CD14-positive monocyte (primary cell): Measurements from ENCODE around the gene NLRP7. TPM values are rescaled to one million over a fixed set of nuclear protein-coding genes. Genes with fewer than 3 reads are reported as not detected.
"Not testable (repeated sequence)": the region's sequence is repeated elsewhere in the genome, so short reads cannot be mapped to it uniquely, and the experiment has no call there.

Experiments
- DNase-seq, 3 donors: peaks; one replicate each; pipeline ENCODE4 v3.0.0-alpha.2; 2011 to 2022
- H2AFZ ChIP-seq: 2 replicates; pipeline ENCODE4 v1.6.0; 2012; ENCODE audit warnings: mild to moderate bottlenecking, low read depth, low read length, inconsistent platforms; ENCODE audit not compliant: insufficient read depth, poor library complexity, severe bottlenecking
- H3K27ac ChIP-seq, 2 donors: 1 replicate in 1 of 2; 2 replicates in 1 of 2; pipeline ENCODE4 v1.5.1; 2012 to 2013; ENCODE audit warnings: low read length in 2 of 2, control low read depth in 1 of 2, inconsistent platforms in 1 of 2, low read depth in 1 of 2, mild to moderate bottlenecking in 1 of 2
- H3K27me3 ChIP-seq, 2 donors: one replicate each; pipeline versions ENCODE4 v1.6.0 to v1.6.1; 2011 to 2013; ENCODE audit warnings: low read length in 2 of 2; ENCODE audit not compliant: control insufficient read depth in 2 of 2, insufficient read depth in 2 of 2
- H3K36me3 ChIP-seq, 2 donors: replicated peaks in 1 of 2; 1 replicate in 1 of 2; 2 replicates in 1 of 2; pipeline versions ENCODE4 v1.5.1 to v1.6.1; 2012 to 2013; ENCODE audit warnings: low read length in 2 of 2, control low read depth in 1 of 2, inconsistent platforms in 1 of 2, mild to moderate bottlenecking in 1 of 2; ENCODE audit not compliant: insufficient read depth in 2 of 2, control insufficient read depth in 1 of 2
- H3K4me1 ChIP-seq, 2 donors: 1 replicate in 1 of 2; 2 replicates in 1 of 2; pipeline versions ENCODE4 v1.5.1 to v1.6.1; 2012 to 2013; ENCODE audit warnings: low read length in 2 of 2, control low read depth in 1 of 2, inconsistent platforms in 1 of 2, mild to moderate bottlenecking in 1 of 2, moderate library complexity in 1 of 2; ENCODE audit not compliant: insufficient read depth in 2 of 2, control insufficient read depth in 1 of 2
- H3K4me2 ChIP-seq: replicated peaks from 2 replicates; pipeline ENCODE3; 2012; ENCODE audit warnings: low read length, moderate library complexity, mild to moderate bottlenecking; ENCODE audit not compliant: poor library complexity, severe bottlenecking; ENCODE audit errors: extremely low read depth
- H3K4me3 ChIP-seq, 3 experiments: fragments of 200-600 bp in 1 of 3; sonication (generic) in 1 of 3; replicated peaks in 1 of 3; 1 replicate in 2 of 3; 2 replicates in 1 of 3; pipeline ENCODE4 v1.5.1; 2011 to 2013; ENCODE audit warnings: low read length in 3 of 3, mild to moderate bottlenecking in 3 of 3, control low read depth in 2 of 3, low read depth in 2 of 3, inconsistent platforms in 1 of 3, moderate library complexity in 1 of 3
- H3K79me2 ChIP-seq: 2 replicates; pipeline ENCODE4 v1.6.0; 2012; ENCODE audit warnings: mild to moderate bottlenecking, control low read depth, inconsistent platforms, low read length, moderate library complexity; ENCODE audit not compliant: insufficient read depth
- H3K9ac ChIP-seq: 2 replicates; pipeline ENCODE4 v1.6.0; 2017; ENCODE audit warnings: low read length, mild to moderate bottlenecking; ENCODE audit not compliant: insufficient read depth, poor library complexity, severe bottlenecking
- H3K9me3 ChIP-seq, 2 donors: replicated peaks in 1 of 2; 1 replicate in 1 of 2; 2 replicates in 1 of 2; pipeline versions ENCODE4 v1.5.1 to v1.6.1; 2012 to 2013; ENCODE audit warnings: low read length in 2 of 2, control low read depth in 1 of 2; ENCODE audit not compliant: control insufficient read depth in 1 of 2, insufficient read depth in 1 of 2
- H4K20me1 ChIP-seq: 2 replicates; pipeline ENCODE4 v1.6.0; 2012; ENCODE audit warnings: mild to moderate bottlenecking, low read length, control low read depth, moderate library complexity; ENCODE audit not compliant: insufficient read depth
- H3K27ac Mint-ChIP-seq, 7 donors: one replicate each; pipeline ENCODE4 v1.8.0; 2020; ENCODE audit warnings: mild to moderate bottlenecking in 7 of 7, mixed read lengths in 7 of 7, moderate library complexity in 6 of 7, inconsistent platforms in 2 of 7
- H3K27me3 Mint-ChIP-seq, 3 donors: one replicate each; pipeline ENCODE4 v1.8.0; 2021 to 2022; ENCODE audit warnings: low read depth in 3 of 3, mild to moderate bottlenecking in 3 of 3, mixed read lengths in 3 of 3, moderate library complexity in 3 of 3, inconsistent platforms in 1 of 3
- H3K36me3 Mint-ChIP-seq, 2 donors: one replicate each; pipeline ENCODE4 v1.8.0; 2020; ENCODE audit warnings: mixed read lengths in 2 of 2, inconsistent platforms in 1 of 2, mild to moderate bottlenecking in 1 of 2
- H3K4me1 Mint-ChIP-seq: one replicate; pipeline ENCODE4 v1.8.0; 2020; ENCODE audit warnings: mild to moderate bottlenecking, mixed read lengths
- H3K4me3 Mint-ChIP-seq, 2 donors: one replicate each; pipeline ENCODE4 v1.8.0; 2020; ENCODE audit warnings: mild to moderate bottlenecking in 2 of 2, mixed read lengths in 2 of 2, moderate library complexity in 1 of 2
- H3K9me3 Mint-ChIP-seq, 7 donors: one replicate each; pipeline ENCODE4 v1.8.0; 2020 to 2022; ENCODE audit warnings: mixed read lengths in 7 of 7, mild to moderate bottlenecking in 6 of 7, moderate library complexity in 6 of 7, inconsistent platforms in 2 of 7
- WGBS: methylation state at CpG from one replicate; pipeline ENCODE4 v1.1.5; 2013; ENCODE audit warnings: missing lambda C conversion rate; ENCODE audit not compliant: insufficient coverage; 5-methylcytosine and 5-hydroxymethylcytosine counted together
- intact Hi-C, 2 donors: fragments of 100-400 bp; cut with micrococcal nuclease; formaldehyde crosslinking; loops; one replicate each; pipeline versions ENCODE4 v1.15.0 to v1.15.1; 2023
- polyA plus RNA-seq, 3 donors: library from polyadenylated mRNA; depleted of rRNA in 1 of 3; unstranded in 2 of 3; stranded (reverse) in 1 of 3; fragments of 300-500 nt in 2 of 3; fragments of >200 nt in 1 of 3; fragmentation: Illumina TruSeq in 2 of 3; gene quantifications; 1 replicate in 2 of 3; 2 replicates in 1 of 3; pipeline ENCODE4 v1.2.3, GENCODE V29; 2012 to 2021
- TF ChIP-seq, protein P1 (sequence below): fragments of 200-600 bp; IDR thresholded peaks from one replicate; pipeline ENCODE4 v1.8.0; 2022; ENCODE audit warnings: antibody characterized with exemption, mild to moderate bottlenecking

The NLRP7 gene
- polyA plus RNA-seq, 3 donors = not detected

DNA sequence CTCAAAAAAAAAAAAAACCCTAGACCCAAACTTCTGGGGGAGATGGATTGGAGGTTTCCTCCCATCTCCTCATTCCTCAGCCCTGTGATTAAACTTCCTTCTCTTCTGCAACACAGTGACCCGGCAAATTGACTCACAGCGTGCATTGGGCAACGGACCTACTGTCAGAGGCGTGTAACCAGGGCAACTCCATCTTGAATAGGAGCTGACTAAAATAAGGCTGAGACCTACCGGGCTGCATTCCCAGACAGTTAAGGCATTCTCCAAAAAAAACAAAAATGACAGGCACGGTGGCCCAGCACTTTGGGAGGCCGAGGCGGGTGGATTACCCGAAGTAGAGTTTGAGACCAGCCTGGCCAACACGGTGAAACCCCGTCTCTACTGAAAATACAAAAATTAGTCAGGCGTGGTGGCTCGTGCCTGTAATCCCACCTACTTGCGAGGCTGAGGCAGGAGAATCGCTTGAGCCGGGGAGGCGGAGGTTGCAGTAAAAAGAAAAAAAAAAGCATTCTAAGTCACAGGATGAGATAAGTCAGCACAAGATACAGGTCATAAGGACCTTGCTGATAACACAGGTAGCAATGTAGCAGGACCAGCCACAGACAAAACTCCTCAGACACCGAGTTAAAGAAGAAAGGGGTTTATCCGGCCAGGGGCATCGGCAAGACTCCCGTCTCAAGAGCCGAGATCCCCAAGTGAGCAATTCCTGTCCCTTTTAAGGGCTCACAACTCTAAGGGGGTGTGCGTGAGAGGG lies 5.4 kb upstream of the NLRP7 start:
- H3K27me3 Mint-ChIP-seq = peaks cover 4 to 18% (median 14%) of the 10 kb centered on the region in 3 donors
- TF ChIP-seq, protein P1, sequence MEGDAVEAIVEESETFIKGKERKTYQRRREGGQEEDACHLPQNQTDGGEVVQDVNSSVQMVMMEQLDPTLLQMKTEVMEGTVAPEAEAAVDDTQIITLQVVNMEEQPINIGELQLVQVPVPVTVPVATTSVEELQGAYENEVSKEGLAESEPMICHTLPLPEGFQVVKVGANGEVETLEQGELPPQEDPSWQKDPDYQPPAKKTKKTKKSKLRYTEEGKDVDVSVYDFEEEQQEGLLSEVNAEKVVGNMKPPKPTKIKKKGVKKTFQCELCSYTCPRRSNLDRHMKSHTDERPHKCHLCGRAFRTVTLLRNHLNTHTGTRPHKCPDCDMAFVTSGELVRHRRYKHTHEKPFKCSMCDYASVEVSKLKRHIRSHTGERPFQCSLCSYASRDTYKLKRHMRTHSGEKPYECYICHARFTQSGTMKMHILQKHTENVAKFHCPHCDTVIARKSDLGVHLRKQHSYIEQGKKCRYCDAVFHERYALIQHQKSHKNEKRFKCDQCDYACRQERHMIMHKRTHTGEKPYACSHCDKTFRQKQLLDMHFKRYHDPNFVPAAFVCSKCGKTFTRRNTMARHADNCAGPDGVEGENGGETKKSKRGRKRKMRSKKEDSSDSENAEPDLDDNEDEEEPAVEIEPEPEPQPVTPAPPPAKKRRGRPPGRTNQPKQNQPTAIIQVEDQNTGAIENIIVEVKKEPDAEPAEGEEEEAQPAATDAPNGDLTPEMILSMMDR = no peak
- no peaks in the 10 kb centered on the region for H3K36me3 Mint-ChIP-seq
- H3K4me3 ChIP-seq = no peak overlapping the region
- peak overlapping the region; percentile 76 to 97 (median 95) for H3K27ac Mint-ChIP-seq
- peaks cover 18 to 20% of the 10 kb centered on the region in 2 donors for H3K4me1 ChIP-seq
- H3K4me1 Mint-ChIP-seq = peaks cover 31% of the 10 kb centered on the region
- H3K36me3 ChIP-seq = no peaks in the 10 kb centered on the region
- peaks cover 0 to 7% (median 0%) of the 10 kb centered on the region in 7 donors for H3K9me3 Mint-ChIP-seq
- peak; percentile 94 to 98 (median 95) for DNase-seq
- H2AFZ ChIP-seq = no peak overlapping the region
- peak overlapping the region in 1 of 2 donors; percentile 35 for H3K4me3 Mint-ChIP-seq
- H4K20me1 ChIP-seq = no peaks in the 10 kb centered on the region
- no peak overlapping the region for H3K4me2 ChIP-seq
- H3K9ac ChIP-seq = no peak overlapping the region
- intact Hi-C loops = no loop called here
- no peaks in the 10 kb centered on the region for H3K27me3 ChIP-seq
- H3K79me2 ChIP-seq = no peaks in the 10 kb centered on the region
- peak overlapping the region; percentile 51 to 69 for H3K27ac ChIP-seq
- H3K9me3 ChIP-seq = peaks cover 0 to 6% of the 10 kb centered on the region in 2 donors
- 67% methylated on average over 18 of the region's 23 CpGs for WGBS

DNA sequence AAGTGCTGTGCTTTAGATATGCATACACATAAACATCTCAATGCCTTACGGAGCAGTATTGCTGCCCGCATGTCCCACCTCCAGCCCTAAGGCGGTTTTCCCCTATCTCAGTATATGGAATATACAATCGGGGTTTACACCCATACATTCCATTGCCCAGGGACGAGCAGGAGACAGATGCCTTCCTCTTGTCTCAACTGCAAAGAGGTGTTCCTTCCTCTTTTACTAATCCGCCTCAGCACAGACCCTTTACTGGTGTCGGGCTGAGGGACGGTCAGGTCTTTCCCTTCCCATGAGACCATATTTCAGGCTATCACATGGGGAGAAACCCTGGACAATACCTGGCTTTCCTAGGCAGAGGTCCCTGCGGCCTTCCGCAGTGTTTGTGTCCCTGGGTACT lies 3.2 kb upstream of the NLRP7 start:
- H3K9ac ChIP-seq, H3K79me2 ChIP-seq, H2AFZ ChIP-seq, H3K4me3 ChIP-seq, H3K9me3 Mint-ChIP-seq, H3K36me3 Mint-ChIP-seq, H3K27ac ChIP-seq, H4K20me1 ChIP-seq, H3K4me3 Mint-ChIP-seq, intact Hi-C loops, H3K36me3 ChIP-seq, H3K4me2 ChIP-seq, H3K9me3 ChIP-seq, H3K27me3 ChIP-seq: not testable (repeated sequence)
- Mint-ChIP-seq H3K27me3 (peaks cover 2 to 16% (median 12%) of the 10 kb centered on the region in 3 donors), H3K4me1 (peaks cover 31% of the 10 kb centered on the region), H3K27ac (peak overlapping the region in 3 of 7 donors; percentile 35 to 67 (median 41))
- peak in 2 of 3 donors; percentile 10 for DNase-seq
- 5% methylated on average over 5 of the region's 10 CpGs for WGBS
- peaks cover 18 to 20% of the 10 kb centered on the region in 2 donors for H3K4me1 ChIP-seq
